ENCODE data around the gene CR1L.
"Not testable (repeated sequence)": the region's sequence is repeated elsewhere in the genome, so short reads cannot be mapped to it uniquely, and the experiment has no call there.

The CR1L gene

GRCh38 chr1:207744000-207744534, 99.1 kb downstream of the CR1L start:
- DNase-seq (ENCODE audit: low read depth in 1 of 2, low spot score in 1 of 2) = no peak

GRCh38 chr1:207745285-207745684, 100.4 kb downstream of the CR1L start:
- DNase-seq (ENCODE audit: low read depth in 1 of 2, low spot score in 1 of 2) = no peak

DNA sequence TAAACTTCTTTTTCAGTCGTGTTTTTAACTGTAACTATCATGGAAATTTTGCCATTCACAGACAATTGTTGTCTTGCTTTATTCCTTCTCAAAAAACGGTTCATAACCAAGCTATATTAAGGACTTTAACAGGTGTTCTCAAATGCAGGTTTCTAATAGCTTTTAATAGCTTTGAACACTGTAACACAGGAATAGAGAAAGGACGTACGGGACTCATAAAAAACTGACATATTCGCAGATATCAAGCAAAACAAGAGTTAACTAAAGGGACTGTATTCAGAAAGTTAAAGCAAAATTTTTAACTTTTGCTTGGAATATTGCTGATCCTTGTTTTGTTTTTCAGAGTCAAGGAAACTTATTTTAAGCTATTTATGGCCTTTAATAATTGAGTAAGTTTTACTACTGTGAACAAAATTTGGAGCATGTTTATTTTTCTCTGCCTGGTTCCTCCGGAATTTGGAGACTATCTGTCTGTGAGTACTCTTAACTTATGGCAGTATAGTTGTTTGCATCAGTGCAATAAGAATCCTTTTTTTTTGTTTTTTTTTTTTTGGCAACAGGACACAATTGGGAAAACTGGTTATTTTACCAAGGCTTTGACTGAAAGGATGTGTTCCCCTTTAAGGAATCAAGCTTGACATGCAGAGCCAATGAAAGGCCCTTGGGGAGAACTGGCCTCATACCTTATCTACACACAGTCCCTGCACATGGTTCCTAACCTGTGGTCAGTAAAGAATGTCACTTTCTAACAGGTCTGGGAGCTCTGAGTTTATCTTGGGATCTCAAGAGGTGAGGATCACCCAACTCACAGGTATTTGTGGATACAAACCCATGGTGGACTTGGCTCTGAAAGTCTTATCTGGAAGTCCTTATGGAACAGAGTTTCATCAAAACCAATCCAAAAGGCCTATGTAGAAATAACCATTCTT, 101.2 kb downstream of the CR1L start:
- no peak for DNase-seq (ENCODE audit: low read depth in 1 of 2, low spot score in 1 of 2)

GRCh38 chr1:207747627-207748492, 102.9 kb downstream of the CR1L start:
- no peak for DNase-seq (ENCODE audit: low read depth in 1 of 2, low spot score in 1 of 2)

- no peak for DNase-seq (ENCODE audit: low read depth in 1 of 2, low spot score in 1 of 2)
Measured at GRCh38 chr1:207748737-207749528, 104.0 kb downstream of the CR1L start.

DNA sequence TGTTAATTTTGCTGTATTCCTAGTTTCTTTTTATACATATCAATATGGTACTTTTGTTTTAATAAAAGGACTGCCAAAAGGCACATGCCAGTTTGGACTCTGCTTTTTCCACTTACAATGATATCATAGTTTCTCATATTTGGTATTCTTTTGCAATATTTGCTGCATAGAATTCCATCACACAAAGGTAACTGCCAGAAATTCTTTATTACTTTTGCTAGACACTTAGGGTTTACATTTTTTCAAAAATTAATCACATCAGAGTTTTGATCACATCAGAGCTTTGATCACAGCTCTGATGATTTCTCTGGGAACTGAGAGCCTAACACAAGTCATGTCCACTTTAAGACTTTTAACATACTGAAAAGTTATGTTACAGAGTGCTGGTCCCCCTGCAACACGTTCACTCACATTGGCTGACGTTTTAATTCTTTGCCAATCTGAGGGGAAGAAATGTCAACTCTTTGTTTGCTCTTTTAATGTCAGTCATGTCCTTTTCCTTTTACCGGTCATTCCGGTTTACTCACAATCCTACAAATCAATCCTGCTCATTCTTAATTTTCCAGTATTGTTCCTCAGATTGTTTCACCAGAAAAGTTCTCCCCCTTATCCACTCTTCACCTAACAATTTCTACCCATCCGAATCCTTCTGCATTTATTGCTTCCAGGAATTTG, 105.8 kb downstream of the CR1L start:
- no peak for DNase-seq (ENCODE audit: low read depth in 1 of 2, low spot score in 1 of 2)

- DNase-seq (ENCODE audit: low read depth in 1 of 2, low spot score in 1 of 2) = not testable (repeated sequence)
Measured at GRCh38 chr1:207751463-207751789, 106.5 kb downstream of the CR1L start.

DNA sequence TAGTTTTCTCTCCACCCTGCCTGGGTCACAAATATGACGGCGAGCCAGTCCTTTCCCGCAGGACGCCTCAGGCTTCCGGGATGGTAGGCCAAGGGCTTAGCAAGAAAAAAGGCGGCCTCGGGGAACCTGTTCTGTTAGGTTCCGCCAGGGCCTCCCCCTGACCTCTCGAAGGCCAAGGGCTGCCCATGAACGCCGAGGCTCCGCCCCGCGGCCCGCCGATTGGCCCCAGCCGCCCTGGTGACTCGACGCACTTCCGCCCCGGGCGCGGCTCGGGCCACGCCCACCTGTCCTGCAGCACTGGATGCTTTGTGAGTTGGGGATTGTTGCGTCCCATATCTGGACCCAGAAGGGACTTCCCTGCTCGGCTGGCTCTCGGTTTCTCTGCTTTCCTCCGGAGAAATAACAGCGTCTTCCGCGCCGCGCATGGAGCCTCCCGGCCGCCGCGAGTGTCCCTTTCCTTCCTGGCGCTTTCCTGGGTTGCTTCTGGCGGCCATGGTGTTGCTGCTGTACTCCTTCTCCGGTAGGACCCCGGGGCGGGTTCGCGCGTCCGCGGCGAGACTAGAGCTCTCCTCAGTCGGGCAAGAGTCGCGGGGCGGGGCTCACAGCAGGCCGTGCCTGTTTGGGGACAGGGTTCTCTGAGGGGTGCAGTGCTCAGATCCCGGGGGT, 107.0 kb downstream of the CR1L start, which contains the start of gene CD46:
Gene CD46, plus strand, starts transcription at position 265 of the 666 bp plus-strand sequence. Its CDS starts 159 bp downstream, at position 424.
- peak; percentile 80 to 89 for DNase-seq (ENCODE audit: low read depth in 1 of 2, low spot score in 1 of 2)

DNA sequence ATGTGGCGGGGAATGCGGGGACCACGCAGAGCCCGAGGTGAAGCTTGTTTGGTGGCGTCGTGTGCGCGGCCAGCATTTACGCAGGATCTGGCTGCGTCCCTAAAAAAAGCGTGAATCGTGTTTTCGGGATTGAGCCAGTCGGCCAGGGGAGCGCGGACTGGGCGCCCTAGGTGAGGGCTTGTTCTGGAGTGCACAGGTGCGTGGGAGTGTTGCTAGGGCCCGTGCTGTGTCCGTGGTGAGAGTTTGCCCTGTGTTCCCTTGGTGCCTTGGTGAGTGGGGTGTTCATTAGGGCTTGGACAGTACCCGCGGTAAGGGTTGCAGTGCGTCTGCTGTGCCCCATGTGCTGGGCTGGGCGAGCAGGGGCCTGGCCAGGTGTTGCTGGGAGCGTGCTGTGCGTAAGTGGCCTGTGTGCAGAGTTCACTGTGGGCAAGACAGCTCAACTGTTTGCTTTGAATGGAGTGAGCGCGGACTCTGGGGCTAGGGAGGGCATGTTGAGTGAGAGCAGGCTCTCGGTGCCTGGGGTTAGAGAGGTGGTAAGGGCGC, 107.6 kb downstream of the CR1L start:
- peak in 1 of 2 donors; percentile 14 for DNase-seq (ENCODE audit: low read depth in 1 of 2, low spot score in 1 of 2)

GRCh38 chr1:207753611-207754010, 108.7 kb downstream of the CR1L start:
- DNase-seq (ENCODE audit: low read depth in 1 of 2, low spot score in 1 of 2) = no peak

DNA sequence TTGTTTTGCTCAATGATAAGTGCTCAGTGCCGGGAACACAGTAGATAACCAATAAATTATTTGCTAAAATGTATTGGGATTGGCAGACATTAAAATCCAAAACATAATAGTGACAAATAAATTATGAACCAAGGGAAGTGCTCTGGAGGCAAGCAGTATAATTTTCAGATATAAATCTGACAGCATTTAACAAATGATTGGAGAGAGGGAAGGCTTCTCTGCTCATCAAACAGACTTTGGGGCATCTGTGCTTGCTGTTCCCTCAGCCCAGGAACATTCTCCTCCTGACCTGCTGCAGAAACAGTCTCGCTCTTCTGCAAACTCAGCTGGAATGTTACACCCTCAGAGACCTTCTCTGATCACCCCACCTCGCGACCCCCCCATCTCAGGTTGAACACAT, 109.1 kb downstream of the CR1L start:
- no peak for DNase-seq (ENCODE audit: low read depth in 1 of 2, low spot score in 1 of 2)

DNA sequence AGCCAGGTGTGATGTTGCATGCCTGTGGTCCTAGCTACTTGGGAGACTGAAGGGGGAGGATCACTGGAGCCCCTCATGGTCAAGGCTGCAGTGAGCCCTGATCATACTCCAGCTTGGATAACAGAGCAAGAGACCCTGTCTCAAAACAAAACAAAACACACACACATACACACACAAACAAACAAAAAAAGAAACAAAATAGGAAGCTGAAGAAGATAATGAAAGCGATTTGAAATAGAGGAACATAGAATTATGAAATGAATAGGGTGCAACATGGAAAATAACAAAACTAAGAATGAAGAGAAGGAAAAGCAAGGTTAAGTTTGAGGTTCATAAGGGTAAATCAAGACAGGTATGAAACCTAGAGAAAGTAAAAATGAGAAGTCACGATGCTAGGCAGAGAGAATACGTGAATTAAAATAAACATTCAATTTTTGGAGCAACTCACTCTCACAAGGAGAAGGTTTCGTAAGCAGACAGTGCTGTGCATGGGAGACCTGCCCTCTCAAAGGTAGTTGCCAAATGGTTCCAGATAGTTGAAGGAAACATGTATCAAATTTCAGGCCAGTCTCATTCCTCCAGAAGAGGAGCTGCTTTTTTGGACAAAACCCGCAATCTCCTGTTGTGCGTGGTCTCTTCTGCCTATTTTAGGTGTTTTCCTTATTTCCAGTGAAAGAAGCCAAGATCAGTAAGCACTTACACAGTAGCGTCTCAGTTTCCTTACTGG, 110.2 kb downstream of the CR1L start:
- no peak for DNase-seq (ENCODE audit: low read depth in 1 of 2, low spot score in 1 of 2)

DNA sequence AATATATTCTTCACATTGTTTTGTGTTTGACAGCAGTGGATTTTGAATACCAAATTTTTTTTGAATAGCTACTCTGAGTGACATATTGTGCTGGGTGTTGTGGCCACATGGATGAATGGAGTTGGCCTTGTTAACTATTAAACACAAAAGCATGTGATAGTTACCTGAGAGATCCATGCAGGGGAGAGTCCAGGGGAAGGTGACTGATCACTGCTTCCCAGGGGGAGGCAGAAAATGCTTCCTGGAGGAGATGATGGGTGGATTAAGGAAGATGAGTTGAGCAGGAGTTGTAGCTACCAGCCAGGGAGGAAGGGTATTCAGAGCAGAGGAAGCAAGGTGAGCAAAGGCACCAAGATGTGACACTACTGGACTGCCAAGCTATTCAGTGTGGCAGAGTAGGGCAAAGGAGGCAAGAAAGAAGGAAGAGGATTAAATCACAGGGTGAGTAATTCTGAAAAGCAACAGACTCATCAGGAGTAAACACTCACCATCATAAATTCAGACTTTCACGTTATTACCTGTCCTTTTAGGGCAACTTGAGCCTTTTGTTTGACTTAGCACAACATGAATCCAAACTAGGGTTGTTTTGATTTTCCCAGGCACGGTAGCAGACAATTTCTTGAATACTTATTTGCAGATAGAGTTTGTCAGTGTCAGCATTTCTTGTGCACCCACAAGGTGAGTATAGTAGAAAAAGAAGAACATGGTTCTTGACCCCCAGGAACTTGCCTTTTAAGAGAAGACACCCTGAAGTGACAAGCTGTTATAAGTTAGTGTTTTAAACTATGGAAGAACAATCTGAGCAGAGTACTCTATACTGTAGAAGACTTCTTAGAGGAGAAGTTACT, 111.1 kb downstream of the CR1L start:
- DNase-seq (ENCODE audit: low read depth in 1 of 2, low spot score in 1 of 2) = no peak

- DNase-seq (ENCODE audit: low read depth in 1 of 2, low spot score in 1 of 2) = no peak
Measured at GRCh38 chr1:207762622-207763021, 117.7 kb downstream of the CR1L start.

DNA sequence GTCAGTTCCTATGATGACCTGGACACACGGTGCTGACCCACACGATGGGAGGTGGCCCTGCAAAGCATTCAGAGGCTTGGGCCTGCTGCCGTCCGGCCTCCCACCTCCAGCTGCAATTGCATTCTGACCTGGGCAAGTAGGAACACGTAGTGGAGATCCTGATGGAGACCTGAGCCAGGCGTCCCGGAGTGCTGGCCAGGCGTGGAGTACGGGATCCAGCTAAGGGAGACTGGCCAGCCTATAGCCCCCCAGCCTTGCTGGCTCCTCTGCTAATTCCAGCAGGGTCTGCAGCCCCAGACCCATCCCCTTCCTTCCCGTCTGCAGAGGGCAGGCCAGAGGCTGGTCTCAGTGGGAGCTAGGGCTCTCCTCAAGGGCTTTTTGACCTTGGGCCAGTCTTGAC, 118.2 kb downstream of the CR1L start:
- DNase-seq (ENCODE audit: low read depth in 1 of 2, low spot score in 1 of 2) = no peak

DNA sequence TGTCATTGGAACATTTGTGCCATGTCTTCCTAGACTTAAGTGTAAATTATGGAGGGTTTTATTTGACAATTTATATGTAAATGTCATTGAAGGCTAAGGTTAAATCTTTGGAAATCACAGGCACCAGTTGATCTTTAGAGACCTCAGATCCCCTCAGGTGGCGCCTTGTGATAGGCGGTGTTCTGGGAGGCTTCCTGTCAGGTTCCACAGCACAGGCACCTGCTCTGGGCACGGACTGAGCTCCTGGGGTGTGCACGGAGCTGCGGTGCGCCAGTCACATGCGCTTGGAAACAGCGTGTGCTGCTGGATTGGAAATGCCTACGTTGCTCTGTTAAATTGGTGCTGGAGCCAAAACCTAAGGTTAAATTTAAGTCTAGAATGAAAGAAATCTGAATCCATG, 119.0 kb downstream of the CR1L start:
- DNase-seq (ENCODE audit: low read depth in 1 of 2, low spot score in 1 of 2) = no peak

DNA sequence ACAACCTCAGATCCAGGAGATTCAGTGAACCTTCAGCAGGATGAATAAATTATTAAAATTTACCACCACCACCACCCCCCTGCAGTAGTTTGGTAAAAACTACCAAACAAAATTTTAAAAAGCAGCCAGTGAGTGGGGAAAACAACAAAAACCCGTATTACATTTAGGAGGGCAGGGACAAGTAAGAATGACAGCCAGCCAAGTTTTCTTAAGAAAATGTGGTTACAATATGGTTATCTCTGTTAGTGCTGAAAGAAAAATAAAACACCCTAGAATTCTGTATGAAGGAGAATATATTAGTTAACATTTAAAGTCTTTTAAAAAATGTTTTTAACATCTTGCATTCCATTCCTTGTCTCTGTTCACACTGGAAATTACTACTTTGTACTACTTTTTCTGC, 121.6 kb downstream of the CR1L start:
- DNase-seq (ENCODE audit: low read depth in 1 of 2, low spot score in 1 of 2) = no peak

DNA sequence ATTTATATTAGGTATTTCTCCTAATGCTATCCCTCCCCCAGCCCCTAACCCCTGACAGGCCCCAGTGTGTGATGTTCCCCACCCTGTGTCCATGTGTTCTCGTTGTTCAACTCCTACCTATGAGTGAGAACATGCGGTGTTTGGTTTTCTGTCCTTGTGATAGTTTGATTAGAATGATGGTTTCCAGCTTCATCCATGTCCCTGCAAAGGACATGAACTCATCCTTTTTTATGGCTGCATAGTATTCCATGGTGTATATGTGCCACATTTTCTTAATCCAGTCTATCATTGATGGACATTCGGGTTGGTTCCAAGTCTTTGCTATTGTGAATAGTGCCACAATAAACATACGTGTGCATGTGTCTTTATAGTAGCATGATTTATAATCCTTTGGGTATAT, 125.6 kb downstream of the CR1L start:
- DNase-seq (ENCODE audit: low read depth in 1 of 2, low spot score in 1 of 2) = not testable (repeated sequence)
